NCI-H748 (cell line): ENCODE measurements around the gene IST1.

Experiments
- DNase-seq: peaks from one replicate; lab custom pipeline; 2025; ENCODE audit not compliant: unreplicated experiment; lab: John Stamatoyannopoulos, UW

IST1 gene

GRCh38 chr16:71961066-71962039, 66.0 kb downstream of the IST1 start:
- peak; percentile 64 for DNase-seq

GRCh38 chr16:71963125-71963875, 68.0 kb downstream of the IST1 start:
- no peak for DNase-seq

- DNase-seq = no peak
Observed at GRCh38 chr16:71965223-71965622, 69.9 kb downstream of the IST1 start.

GRCh38 chr16:71966932-71967331, 71.6 kb downstream of the IST1 start:
- DNase-seq = no peak

- no peak for DNase-seq
Observed at GRCh38 chr16:71969353-71969752, 74.0 kb downstream of the IST1 start.

GRCh38 chr16:71971571-71971970, 76.2 kb downstream of the IST1 start:
- DNase-seq = no peak

GRCh38 chr16:71972356-71972755, 77.0 kb downstream of the IST1 start:
- no peak for DNase-seq

- no peak for DNase-seq
Observed at GRCh38 chr16:71973001-71973400, 77.7 kb downstream of the IST1 start.

- DNase-seq = no peak
Observed at GRCh38 chr16:71974068-71974818, 78.9 kb downstream of the IST1 start.
